ENCODE measurements around the gene FIZ1. TPM values are rescaled to one million over a fixed set of nuclear protein-coding genes. Genes with fewer than 3 reads are reported as not detected.
A peak's percentile ranks its signal among the peaks of the same experiment; 100 is the strongest.

Gene FIZ1
- total RNA-seq, 1 donor from 2014 or later = 31.7 TPM

- Mint-ChIP-seq H3K4me1 (peaks cover 36% of the 10 kb centered on the region), H3K36me3 (peaks cover 8% of the 10 kb centered on the region), H3K27ac (peak overlapping the region; percentile 72), H3K9me3 (no peaks in the 10 kb centered on the region), H3K27me3 (ENCODE audit: low read depth) (no peaks in the 10 kb centered on the region), H3K4me3 (no peak overlapping the region)
- TF ChIP-seq, protein P1, sequence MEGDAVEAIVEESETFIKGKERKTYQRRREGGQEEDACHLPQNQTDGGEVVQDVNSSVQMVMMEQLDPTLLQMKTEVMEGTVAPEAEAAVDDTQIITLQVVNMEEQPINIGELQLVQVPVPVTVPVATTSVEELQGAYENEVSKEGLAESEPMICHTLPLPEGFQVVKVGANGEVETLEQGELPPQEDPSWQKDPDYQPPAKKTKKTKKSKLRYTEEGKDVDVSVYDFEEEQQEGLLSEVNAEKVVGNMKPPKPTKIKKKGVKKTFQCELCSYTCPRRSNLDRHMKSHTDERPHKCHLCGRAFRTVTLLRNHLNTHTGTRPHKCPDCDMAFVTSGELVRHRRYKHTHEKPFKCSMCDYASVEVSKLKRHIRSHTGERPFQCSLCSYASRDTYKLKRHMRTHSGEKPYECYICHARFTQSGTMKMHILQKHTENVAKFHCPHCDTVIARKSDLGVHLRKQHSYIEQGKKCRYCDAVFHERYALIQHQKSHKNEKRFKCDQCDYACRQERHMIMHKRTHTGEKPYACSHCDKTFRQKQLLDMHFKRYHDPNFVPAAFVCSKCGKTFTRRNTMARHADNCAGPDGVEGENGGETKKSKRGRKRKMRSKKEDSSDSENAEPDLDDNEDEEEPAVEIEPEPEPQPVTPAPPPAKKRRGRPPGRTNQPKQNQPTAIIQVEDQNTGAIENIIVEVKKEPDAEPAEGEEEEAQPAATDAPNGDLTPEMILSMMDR (IDR thresholded peaks at IDR 0.05; ENCODE audit: unreplicated experiment) = no peak
- no peak for DNase-seq (ENCODE audit: low spot score in 2 of 2, unreplicated experiment in 2 of 2)
Measured at GRCh38 chr19:55603115-55603514, 3.8 kb upstream of the FIZ1 start.

- Mint-ChIP-seq H3K27ac (no peak overlapping the region), H3K36me3 (peaks cover 9% of the 10 kb centered on the region), H3K9me3 (no peaks in the 10 kb centered on the region), H3K4me1 (peaks cover 36% of the 10 kb centered on the region), H3K27me3 (ENCODE audit: low read depth) (no peaks in the 10 kb centered on the region), H3K4me3 (no peak overlapping the region)
- no peak for DNase-seq (ENCODE audit: low spot score in 2 of 2, unreplicated experiment in 2 of 2)
- TF ChIP-seq, protein P1 (IDR thresholded peaks at IDR 0.05; ENCODE audit: unreplicated experiment) = no peak
Measured at GRCh38 chr19:55602104-55603001, 3.0 kb upstream of the FIZ1 start.

DNA sequence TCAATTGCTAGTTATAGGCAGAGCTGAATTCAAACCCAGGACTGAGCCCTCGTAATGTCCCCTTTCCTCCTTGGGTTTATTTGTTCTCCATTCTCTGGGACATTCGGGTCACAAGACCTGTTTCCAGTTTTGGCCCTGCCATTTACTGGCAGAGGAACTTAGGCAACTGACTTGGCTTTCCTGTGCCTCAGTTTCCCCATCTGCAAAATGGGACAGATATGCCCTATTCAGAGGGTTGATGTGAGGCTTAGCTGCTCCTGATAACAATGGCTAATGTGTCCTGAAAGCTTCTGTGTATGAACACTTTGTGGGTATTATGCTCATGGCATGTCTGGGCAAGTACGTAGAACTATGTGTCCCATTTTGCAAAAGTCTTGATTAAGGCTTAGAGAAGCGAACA, 1.8 kb upstream of the FIZ1 start:
- H3K27ac Mint-ChIP-seq = peak overlapping the region; percentile 83
- H3K36me3 Mint-ChIP-seq = peaks cover 21% of the 10 kb centered on the region
- H3K4me3 Mint-ChIP-seq = peak overlapping the region; percentile 71
- H3K27me3 Mint-ChIP-seq (ENCODE audit: low read depth) = no peaks in the 10 kb centered on the region
- no peaks in the 10 kb centered on the region for H3K9me3 Mint-ChIP-seq
- peaks cover 25% of the 10 kb centered on the region for H3K4me1 Mint-ChIP-seq
- TF ChIP-seq, protein P1 (IDR thresholded peaks at IDR 0.05; ENCODE audit: unreplicated experiment) = no peak
- DNase-seq (ENCODE audit: low spot score in 2 of 2, unreplicated experiment in 2 of 2) = no peak

- H3K4me3 Mint-ChIP-seq = peak overlapping the region; percentile 71
- H3K9me3 Mint-ChIP-seq = peaks cover 2% of the 10 kb centered on the region
- H3K4me1 Mint-ChIP-seq = peaks cover 24% of the 10 kb centered on the region
- peak overlapping the region; percentile 83 for H3K27ac Mint-ChIP-seq
- H3K27me3 Mint-ChIP-seq (ENCODE audit: low read depth) = no peaks in the 10 kb centered on the region
- peaks cover 25% of the 10 kb centered on the region for H3K36me3 Mint-ChIP-seq
- TF ChIP-seq, protein P1 (IDR thresholded peaks at IDR 0.05; ENCODE audit: unreplicated experiment) = no peak
- no peak for DNase-seq (ENCODE audit: low spot score in 2 of 2, unreplicated experiment in 2 of 2)
Measured at GRCh38 chr19:55600662-55601028, 1.3 kb upstream of the FIZ1 start.

- peaks cover 8% of the 10 kb centered on the region for H3K9me3 Mint-ChIP-seq
- H3K4me3 Mint-ChIP-seq = peak within 1 kb of the TSS; percentile 99
- no peaks in the 10 kb centered on the region for H3K27me3 Mint-ChIP-seq (ENCODE audit: low read depth)
- peak within 1 kb of the TSS; percentile 100 for H3K27ac Mint-ChIP-seq
- peaks cover 24% of the 10 kb centered on the region for H3K4me1 Mint-ChIP-seq
- TF ChIP-seq, protein P1 (IDR thresholded peaks at IDR 0.05; ENCODE audit: unreplicated experiment) = no peak
- peak; percentile 84 to 87 for DNase-seq (ENCODE audit: low spot score in 2 of 2, unreplicated experiment in 2 of 2)
- H3K36me3 Mint-ChIP-seq = peaks cover 31% of the 10 kb centered on the region
Measured at GRCh38 chr19:55599842-55600661, 735 bp upstream of the FIZ1 start, which contains the start of gene ZNF524. TSS of gene ZNF524 (plus strand) at chr19:55600288. CDS start at chr19:55602113, 1,825 bp downstream.
